SK-N-SH (cell line): ENCODE measurements around the gene RASAL3. TPM values are rescaled to one million over a fixed set of nuclear protein-coding genes. Genes with fewer than 3 reads are reported as not detected.
A peak's percentile ranks its signal among the peaks of the same experiment; 100 is the strongest.

Source experiments
- CTCF ChIA-PET: fragments of 300-600, 350-600 bp; formaldehyde crosslinking; extraction: SDS; loops from one replicate; lab custom pipeline; 2021; lab: Yijun Ruan, JAX
- POLR2A ChIA-PET: fragments of 350-600 bp; sonication (Branson Sonifier 250); formaldehyde crosslinking; extraction: SDS; loops from one replicate; lab custom pipeline; 2020; ENCODE audit warnings: antibody characterized with exemption, inconsistent platforms; lab: Yijun Ruan, JAX
- DNase-seq: peaks from one replicate; pipeline ENCODE4 v3.0.0; 2012
- H2AFZ ChIP-seq: fragments of 200-600 bp; sonication (generic); 2 replicates; pipeline ENCODE4 v1.8.1; 2016; ENCODE audit warnings: antibody characterized with exemption, mild to moderate bottlenecking, low read depth
- H3F3A ChIP-seq: fragments of 200-600 bp; sonication (generic); replicated peaks from 2 replicates; pipeline ENCODE3; 2016; ENCODE audit warnings: antibody characterized with exemption, mild to moderate bottlenecking; ENCODE audit not compliant: insufficient read depth
- H3K27ac ChIP-seq, 2 experiments: fragments of 200-500 bp in 1 of 2; fragments of 200-600 bp in 1 of 2; sonication (Bioruptor generic) in 1 of 2; sonication (generic), shearing (Covaris generic) in 1 of 2; 2 replicates each; pipeline versions ENCODE4 v1.5.1 to v1.6.1; 2014 to 2016; ENCODE audit warnings: low read depth in 2 of 2, inconsistent platforms in 1 of 2, low read length in 1 of 2, mild to moderate bottlenecking in 1 of 2, mixed read lengths in 1 of 2
- H3K27me3 ChIP-seq: fragments of 200-600 bp; sonication (generic), shearing (Covaris generic); 2 replicates; pipeline ENCODE4 v1.6.1; 2016; ENCODE audit warnings: mixed run types; ENCODE audit not compliant: insufficient read depth
- H3K36me3 ChIP-seq, 2 experiments: fragments of 200-500 bp in 1 of 2; fragments of 200-600 bp in 1 of 2; sonication (Bioruptor generic) in 1 of 2; sonication (generic) in 1 of 2; replicated peaks in 1 of 2; 2 replicates each; pipeline versions ENCODE3 to v1.5.1; 2014 to 2016; ENCODE audit warnings: low read length in 1 of 2, mild to moderate bottlenecking in 1 of 2; ENCODE audit not compliant: insufficient read depth in 2 of 2, control insufficient read depth in 1 of 2
- H3K4me1 ChIP-seq, 2 experiments: fragments of 200-500 bp in 1 of 2; fragments of 200-600 bp in 1 of 2; sonication (Bioruptor generic) in 1 of 2; sonication (generic), shearing (Covaris generic) in 1 of 2; 2 replicates each; pipeline versions ENCODE4 v1.5.1 to v1.6.1; 2014 to 2016; ENCODE audit warnings: low read depth in 1 of 2, low read length in 1 of 2, mixed run types in 1 of 2; ENCODE audit not compliant: insufficient read depth in 2 of 2, control insufficient read depth in 1 of 2
- H3K4me2 ChIP-seq: fragments of 200-600 bp; sonication (generic), shearing (Covaris generic); 2 replicates; pipeline ENCODE4 v1.6.1; 2017; ENCODE audit warnings: mixed run types
- H3K4me3 ChIP-seq, 2 experiments: fragments of 200-500 bp in 1 of 2; fragments of 200-600 bp in 1 of 2; sonication (Bioruptor generic) in 1 of 2; sonication (generic), shearing (Covaris generic) in 1 of 2; 2 replicates each; pipeline versions ENCODE4 v1.5.1 to v1.8.1; 2014 to 2016; ENCODE audit warnings: low read depth in 2 of 2, inconsistent platforms in 1 of 2, low read length in 1 of 2, mild to moderate bottlenecking in 1 of 2, mixed read lengths in 1 of 2, moderate library complexity in 1 of 2
- H3K79me2 ChIP-seq: fragments of 200-600 bp; sonication (generic); 2 replicates; pipeline ENCODE4 v1.8.1; 2017; ENCODE audit warnings: mild to moderate bottlenecking; ENCODE audit not compliant: insufficient read depth
- H3K9ac ChIP-seq: fragments of 200-600 bp; sonication (generic); 2 replicates; pipeline ENCODE4 v1.6.1; 2017; ENCODE audit warnings: mixed run types
- H3K9me2 ChIP-seq: fragments of 200-600 bp; sonication (generic); 2 replicates; pipeline ENCODE4 v1.6.1; 2017; ENCODE audit warnings: mixed run types
- H3K9me3 ChIP-seq: fragments of 200-600 bp; sonication (generic); 2 replicates; pipeline ENCODE4 v1.6.1; 2017; ENCODE audit warnings: mixed run types, mild to moderate bottlenecking, moderate library complexity
- H4K20me1 ChIP-seq: fragments of 200-600 bp; sonication (generic); 2 replicates; pipeline ENCODE4 v1.6.1; 2017; ENCODE audit warnings: mild to moderate bottlenecking, mixed run types; ENCODE audit not compliant: insufficient read depth
- CHD2 ChIP-seq: fragments of 150-350 bp; IDR thresholded peaks from 2 replicates; pipeline ENCODE4 v1.6.1; 2018; ENCODE audit warnings: low read length; ENCODE audit not compliant: partially characterized antibody
- ELF1 ChIP-seq: IDR thresholded peaks from 2 replicates; pipeline ENCODE4 v1.4.0; 2012
- EZH2phosphoT487 ChIP-seq: fragments of 200-600 bp; sonication (generic); IDR thresholded peaks from 2 replicates; pipeline ENCODE4 v1.6.1; 2017; ENCODE audit warnings: low read depth, mixed run types, mild to moderate bottlenecking, antibody characterized with exemption, moderate library complexity, borderline replicate concordance
- FOSL2 ChIP-seq: IDR thresholded peaks from 2 replicates; pipeline ENCODE4 v1.4.0; 2012; ENCODE audit warnings: low read depth, mild to moderate bottlenecking, moderate library complexity, borderline replicate concordance
- FOXM1 ChIP-seq: IDR thresholded peaks from 2 replicates; pipeline ENCODE4 v1.4.0; 2012; ENCODE audit warnings: low read depth, mild to moderate bottlenecking
- GATA2 ChIP-seq: sonication (generic); formaldehyde crosslinking; IDR thresholded peaks from 2 replicates; pipeline ENCODE4 v1.5.0; 2020; ENCODE audit warnings: mild to moderate bottlenecking, missing genetic modification reagents
- IRF3 ChIP-seq: fragments of 150-350 bp; IDR thresholded peaks from 2 replicates; pipeline ENCODE4 v1.6.1; 2016; ENCODE audit warnings: mild to moderate bottlenecking, low read depth, low read length
- JUND ChIP-seq: IDR thresholded peaks from 2 replicates; pipeline ENCODE4 v1.4.0; 2012
- MEF2A ChIP-seq: IDR thresholded peaks from 2 replicates; pipeline ENCODE4 v1.4.0; 2012; ENCODE audit warnings: low read depth, borderline replicate concordance
- NFIC ChIP-seq: IDR thresholded peaks from 2 replicates; pipeline ENCODE4 v1.4.0; 2012; ENCODE audit warnings: borderline replicate concordance
- POLR2AphosphoS5 ChIP-seq: IDR thresholded peaks from 2 replicates; pipeline ENCODE4 v1.6.1; 2012; ENCODE audit warnings: low read depth, low read length
- RAD21 ChIP-seq: IDR thresholded peaks from 2 replicates; pipeline ENCODE4 v1.6.1; 2012; ENCODE audit warnings: mild to moderate bottlenecking, low read length
- RCOR1 ChIP-seq: fragments of 150-350 bp; IDR thresholded peaks from 2 replicates; pipeline ENCODE4 v1.6.1; 2017; ENCODE audit warnings: antibody characterized with exemption, low read length
- RXRA ChIP-seq: IDR thresholded peaks from 2 replicates; pipeline ENCODE4 v1.4.0; 2012; ENCODE audit warnings: low read depth, mild to moderate bottlenecking, borderline replicate concordance
- SIN3A ChIP-seq: IDR thresholded peaks from 2 replicates; pipeline ENCODE4 v1.6.1; 2012; ENCODE audit warnings: low read depth, mild to moderate bottlenecking, low read length, moderate library complexity, borderline replicate concordance
- YY1 ChIP-seq: IDR thresholded peaks from 2 replicates; pipeline ENCODE4 v1.4.0; 2012; ENCODE audit warnings: low read depth, mild to moderate bottlenecking
- WGBS: methylation state at CpG from one replicate; pipeline ENCODE4 v1.1.6; 2017; ENCODE audit warnings: low lambda C conversion rate; 5-methylcytosine and 5-hydroxymethylcytosine counted together
- polyA plus RNA-seq, 3 experiments: library from polyadenylated mRNA; depleted of rRNA; stranded (reverse); fragments of >200 nt; gene quantifications; 2 replicates each; pipeline ENCODE4 v1.2.3, GENCODE V29; 2012
- TF ChIP-seq, protein P1 (sequence below): IDR thresholded peaks from 2 replicates; pipeline ENCODE4 v1.4.0; 2012; ENCODE audit warnings: low read depth
- TF ChIP-seq, protein P2 (sequence below): IDR thresholded peaks from 2 replicates; pipeline ENCODE4; 2012

RASAL3 gene
- polyA plus RNA-seq, 1 of the 3 experiments (the other 2 are of a cell fraction): 0.02 TPM

GRCh38 chr19:15429825-15430467, 34.4 kb downstream of the RASAL3 start:
- H3K9me2 ChIP-seq: no peaks in the 10 kb centered on the region
- CTCF ChIA-PET: interaction anchor here (3.9 kb wide), 1 partner anchor 10 kb away, joined by 12 read pairs; the partner anchor contains the start of gene AKAP8L
- H3K9ac ChIP-seq: no peak overlapping the region

More at GRCh38 chr19:15429825-15430467, 34.4 kb downstream of the RASAL3 start:
- Histone ChIP-seq H3K4me2 (peak overlapping the region; percentile 94; the same call in 1 of the 2 replicates), H3K79me2 (peaks cover 42% of the 10 kb centered on the region), H2AFZ (no peak overlapping the region), H3K9me3 (no peaks in the 10 kb centered on the region), H3F3A (no peaks in the 10 kb centered on the region), H3K27me3 (no peaks in the 10 kb centered on the region), H3K36me3 (peaks cover 12 to 48% of the 10 kb centered on the region in 2 experiments), H3K27ac (no peak overlapping the region), H4K20me1 (peaks cover 17% of the 10 kb centered on the region; the same call in 1 of the 2 replicates), H3K4me3 (no peak overlapping the region), H3K4me1 (peaks cover 5 to 28% of the 10 kb centered on the region in 2 experiments; a peak in 2 of 4 replicates)
- POLR2A ChIA-PET: interaction anchor here (1.7 kb wide), 1 partner anchor 11 kb away, joined by 6 read pairs; the partner anchor contains the start of gene AKAP8L
- WGBS: 91% methylated on average over 9 of the region's 24 CpGs
- TF ChIP-seq SIN3A: no peak
- no peak for TF ChIP-seq FOSL2
- TF ChIP-seq POLR2AphosphoS5: no peak
- no peak for TF ChIP-seq ELF1
- TF ChIP-seq YY1: no peak
- TF ChIP-seq, protein P1, sequence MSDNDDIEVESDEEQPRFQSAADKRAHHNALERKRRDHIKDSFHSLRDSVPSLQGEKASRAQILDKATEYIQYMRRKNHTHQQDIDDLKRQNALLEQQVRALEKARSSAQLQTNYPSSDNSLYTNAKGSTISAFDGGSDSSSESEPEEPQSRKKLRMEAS: no peak
- TF ChIP-seq IRF3: no peak
- no peak for TF ChIP-seq JUND
- TF ChIP-seq RXRA: no peak
- TF ChIP-seq GATA2: no peak
- TF ChIP-seq CHD2: no peak
- no peak for TF ChIP-seq EZH2phosphoT487
- no peak for TF ChIP-seq NFIC
- no peak for TF ChIP-seq MEF2A
- TF ChIP-seq RCOR1: no peak
- TF ChIP-seq FOXM1: no peak
- TF ChIP-seq, protein P2, sequence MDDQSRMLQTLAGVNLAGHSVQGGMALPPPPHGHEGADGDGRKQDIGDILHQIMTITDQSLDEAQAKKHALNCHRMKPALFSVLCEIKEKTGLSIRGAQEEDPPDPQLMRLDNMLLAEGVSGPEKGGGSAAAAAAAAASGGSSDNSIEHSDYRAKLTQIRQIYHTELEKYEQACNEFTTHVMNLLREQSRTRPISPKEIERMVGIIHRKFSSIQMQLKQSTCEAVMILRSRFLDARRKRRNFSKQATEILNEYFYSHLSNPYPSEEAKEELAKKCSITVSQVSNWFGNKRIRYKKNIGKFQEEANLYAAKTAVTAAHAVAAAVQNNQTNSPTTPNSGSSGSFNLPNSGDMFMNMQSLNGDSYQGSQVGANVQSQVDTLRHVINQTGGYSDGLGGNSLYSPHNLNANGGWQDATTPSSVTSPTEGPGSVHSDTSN: no peak
- no peak for TF ChIP-seq RAD21
- DNase-seq: no peak
